K562 (cell line): Measurements from ENCODE around the gene APOL2. TPM values are rescaled to one million over a fixed set of nuclear protein-coding genes. Genes with fewer than 3 reads are reported as not detected.

Experiments used
- ATAC-seq: fragments of 200-7000 bp; cut with Tn5 transposase; 3 replicates; pipeline ENCODE4 v1.9.1; 2020; ENCODE audit warnings: moderate library complexity
- BruUV-seq: library from RNA; stranded (reverse); fragments of 400-500 nt; replicated peaks from 2 replicates; lab custom pipeline; 2021; lab: Mats Ljungman, UMichigan
- CTCF ChIA-PET: fragments of 300-600 bp; formaldehyde crosslinking; extraction: SDS; loops from one replicate; lab custom pipeline; 2021; ENCODE audit warnings: low intra/inter-chr PET ratio; lab: Yijun Ruan, JAX
- POLR2A ChIA-PET: fragments of 300-600, 350-650 bp; sonication (Branson Sonifier 250); formaldehyde crosslinking; extraction: SDS; loops from one replicate; lab custom pipeline; 2021; ENCODE audit warnings: antibody characterized with exemption, inconsistent platforms; lab: Yijun Ruan, JAX
- DNase-seq, 4 experiments: peaks; one replicate each; pipeline versions ENCODE4 v3.0.0 to v3.0.0-alpha.2; 2011 to 2018; ENCODE audit warnings: low spot score in 3 of 4, mixed read lengths in 3 of 4; ENCODE audit errors: extremely low read depth in 1 of 4
- FAIRE-seq: peaks from 2 replicates; lab custom pipeline; 2011; peaks lifted over from hg19 to GRCh38; lab: Jason Lieb, UNC
- H2AFZ ChIP-seq: 2 replicates; pipeline ENCODE4 v1.6.0; 2011; ENCODE audit warnings: low read depth, low read length, control low read depth, inconsistent platforms
- H3K27ac ChIP-seq: fragments of 200-600 bp; 3 replicates; pipeline ENCODE4 v1.8.0; 2011; ENCODE audit warnings: low read depth, mild to moderate bottlenecking, control low read depth, inconsistent platforms, low read length, moderate library complexity, mixed read lengths; ENCODE audit errors: extremely low read depth
- H3K27me3 ChIP-seq, 2 experiments: fragments of 300-600 bp in 1 of 2; 2 replicates in 1 of 2; 3 replicates in 1 of 2; pipeline versions ENCODE4 v1.6.0 to v1.8.0; 2011; ENCODE audit warnings: inconsistent platforms in 2 of 2, low read length in 2 of 2, mild to moderate bottlenecking in 1 of 2, mixed read lengths in 1 of 2, moderate library complexity in 1 of 2; ENCODE audit not compliant: control insufficient read depth in 2 of 2, insufficient read depth in 2 of 2
- H3K36me3 ChIP-seq: fragments of 300-600 bp; 3 replicates; pipeline ENCODE4 v1.8.0; 2011; ENCODE audit warnings: mild to moderate bottlenecking, low read length, inconsistent platforms; ENCODE audit not compliant: control insufficient read depth, insufficient read depth
- H3K4me1 ChIP-seq, 2 experiments: fragments of 200-600 bp in 1 of 2; replicated peaks in 1 of 2; 2 replicates in 1 of 2; 3 replicates in 1 of 2; pipeline versions ENCODE4 v1.5.1 to v1.8.0; 2011; ENCODE audit warnings: inconsistent platforms in 2 of 2, low read length in 2 of 2, mild to moderate bottlenecking in 1 of 2, mixed read lengths in 1 of 2, moderate library complexity in 1 of 2; ENCODE audit not compliant: control insufficient read depth in 2 of 2, insufficient read depth in 2 of 2
- H3K4me2 ChIP-seq: 2 replicates; pipeline ENCODE4 v1.6.1; 2011; ENCODE audit warnings: low read length, control low read depth, inconsistent platforms, mixed read lengths; ENCODE audit not compliant: insufficient read depth
- H3K4me3 ChIP-seq: fragments of 200-600 bp; sonication (generic), shearing (Covaris generic); 2 replicates; pipeline ENCODE4 v1.5.1; 2016; ENCODE audit warnings: control low read depth, inconsistent platforms
- H3K79me2 ChIP-seq: fragments of 200-600 bp; 3 replicates; pipeline ENCODE4 v1.8.0; 2011; ENCODE audit warnings: low read length, inconsistent platforms; ENCODE audit not compliant: control insufficient read depth, insufficient read depth
- H3K9ac ChIP-seq, 2 experiments: 2 replicates each; pipeline versions ENCODE4 v1.6.0 to v1.6.1; 2011; ENCODE audit warnings: low read depth in 2 of 2, low read length in 2 of 2, control low read depth in 1 of 2, inconsistent platforms in 1 of 2, mild to moderate bottlenecking in 1 of 2, mixed read lengths in 1 of 2; ENCODE audit not compliant: insufficient read depth in 1 of 2
- H3K9me1 ChIP-seq: one replicate; pipeline ENCODE4 v1.6.0; 2011; ENCODE audit warnings: inconsistent platforms, mild to moderate bottlenecking, low read length, moderate library complexity; ENCODE audit not compliant: control insufficient read depth, insufficient read depth
- H3K9me3 ChIP-seq: replicated peaks from 2 replicates; pipeline ENCODE4 v1.5.1; 2011; ENCODE audit warnings: low read depth, low read length, inconsistent platforms; ENCODE audit not compliant: control insufficient read depth, insufficient read depth
- H4K20me1 ChIP-seq: replicated peaks from 2 replicates; pipeline ENCODE4 v1.6.1; 2011; ENCODE audit warnings: low read length, inconsistent platforms, mixed read lengths; ENCODE audit not compliant: control insufficient read depth, insufficient read depth
- AFF1 ChIP-seq, 2 experiments: fragments of 450-650 bp; IDR thresholded peaks; 2 replicates each; pipeline ENCODE4 v1.6.1; 2018; ENCODE audit warnings: mild to moderate bottlenecking in 2 of 2, low read depth in 1 of 2; ENCODE audit not compliant: partially characterized antibody in 2 of 2
- CAMTA2 ChIP-seq: fragments of 250-450 bp; sonication (Bioruptor Pico); conservative IDR thresholded peaks from 2 replicates; pipeline ENCODE4 v1.5.1; 2022
- DDX20 ChIP-seq: fragments of 450-650 bp; IDR thresholded peaks from 2 replicates; pipeline ENCODE4 v1.6.1; 2016; ENCODE audit warnings: missing genetic modification characterization, low read depth, mild to moderate bottlenecking, missing compliant biosample characterization, moderate library complexity
- FUS ChIP-seq: fragments of 200-400 bp; formaldehyde crosslinking; optimal IDR thresholded peaks from 2 replicates; pipeline ENCODE3; 2017; ENCODE audit warnings: low read depth, low read length
- IRF1 ChIP-seq: sonication (generic); formaldehyde crosslinking; IDR thresholded peaks from 2 replicates; pipeline ENCODE4 v1.8.0; 2022; ENCODE audit warnings: missing genetic modification reagents, mild to moderate bottlenecking, borderline replicate concordance
- MXD1 ChIP-seq: fragments of 250-450 bp; sonication (Bioruptor Pico); IDR thresholded peaks from 2 replicates; pipeline ENCODE4 v1.8.0; 2021; ENCODE audit warnings: borderline replicate concordance, mild to moderate bottlenecking, moderate library complexity; ENCODE audit not compliant: poor library complexity, severe bottlenecking
- RNF2 ChIP-seq: sonication (generic); IDR thresholded peaks from 2 replicates; pipeline ENCODE4 v1.6.1; 2016
- ZNF134 ChIP-seq: fragments of 250-450 bp; sonication (Bioruptor Pico); conservative IDR thresholded peaks from 2 replicates; pipeline ENCODE4 v1.4.0; 2020
- ZNF217 ChIP-seq: sonication (generic); formaldehyde crosslinking; IDR thresholded peaks from 2 replicates; pipeline ENCODE4 v1.8.0; 2022; ENCODE audit warnings: mild to moderate bottlenecking, missing genetic modification reagents
- ZNF76 ChIP-seq: fragments of 250-450 bp; sonication (Bioruptor Pico); IDR thresholded peaks from 2 replicates; pipeline ENCODE4 v1.4.0; 2020; ENCODE audit warnings: mild to moderate bottlenecking, moderate library complexity, borderline replicate concordance
- WGBS: fragments of 100-300 bp; shearing (Covaris generic); methylation state at CpG from one replicate; pipeline ENCODE4 v1.1.6; 2016; ENCODE audit warnings: low coverage, mixed read lengths; ENCODE audit not compliant: insufficient coverage; ENCODE audit errors: missing lambda C conversion rate; 5-methylcytosine and 5-hydroxymethylcytosine counted together
- in situ Hi-C: fragments of 300-500 bp; cut with MboI; formaldehyde crosslinking; loops from 4 replicates; pipeline ENCODE4 v1.15.0; 2018; ENCODE audit warnings: inconsistent platforms, mixed read lengths
- intact Hi-C: fragments of 100-400 bp; cut with micrococcal nuclease; formaldehyde crosslinking; loops from 2 replicates; pipeline ENCODE4 v1.14.2; 2022
- polyA plus RNA-seq, 8 experiments: library from polyadenylated mRNA; depleted of rRNA in 4 of 8; stranded (reverse) in 5 of 8; unstranded in 3 of 8; fragments of >200 nt; fragmentation: Nextera tagmentation in 2 of 8; fragmentation: Illumina TruSeq in 1 of 8; extraction: Ambion mirVana in 2 of 8; extraction: Trizol in 1 of 8; gene quantifications; 2 replicates each; pipeline versions ENCODE4 v1.2.1 to v1.2.3, GENCODE V29; 2011 to 2014; ENCODE audit warnings: inconsistent platforms in 1 of 8, missing spikeins in 1 of 8
- total RNA-seq, 7 experiments: library from RNA; depleted of rRNA in 6 of 7; stranded (reverse); fragments of >200 nt in 6 of 7; fragmentation: Illumina TruSeq in 2 of 7; extraction: Trizol in 2 of 7; gene quantifications; 2 replicates each; pipeline versions ENCODE4 v1.2.1 to v1.2.3, GENCODE V29; 2011 to 2021; ENCODE audit warnings: low replicate concordance in 1 of 7

Gene APOL2
- total and polyA plus RNA-seq, 9 of the 15 experiments (the other 6 are each of a cell fraction or from before 2014, with no cell fraction given) = 2.7 to 10.6 (median 8.9) TPM

GRCh38 chr22:36225333-36225922 lies 13.9 kb downstream of the APOL2 start:
- H3K27me3 ChIP-seq = no peaks in the 10 kb centered on the region
- no TSS peak for BruUV-seq
- H3K36me3 ChIP-seq = peaks cover 12% of the 10 kb centered on the region; the same call in 1 of the 3 replicates
- H3K9ac ChIP-seq = no peak overlapping the region
- intact Hi-C loops (no loop called here), in situ Hi-C loops (no loop called here)
- WGBS = 16% methylated on average over 7 of the region's 9 CpGs
- H2AFZ ChIP-seq = no peak overlapping the region
- H3K79me2 ChIP-seq = no peaks in the 10 kb centered on the region
- H3K27ac ChIP-seq = no peak overlapping the region
- ATAC-seq (no peak), DNase-seq (no peak), FAIRE-seq (no peak)
- no peaks in the 10 kb centered on the region for H3K9me3 ChIP-seq
- H3K4me1 ChIP-seq = peaks cover 0 to 3% of the 10 kb centered on the region in 2 experiments; a peak in 1 of 5 replicates
- no peak overlapping the region for H3K4me2 ChIP-seq
- CTCF ChIA-PET = no interaction called here
- H4K20me1 ChIP-seq = no peaks in the 10 kb centered on the region
- no peak overlapping the region for H3K4me3 ChIP-seq
- POLR2A ChIA-PET = interaction anchor here (0.8 kb wide), 1 partner anchor 10 kb away, joined by 3 read pairs; no protein-coding TSS in a partner anchor
- TF ChIP-seq RNF2 (no peak), DDX20 (tag) (no peak), CAMTA2 (CRISPR knock-in tag) (no peak), ZNF217 (no peak), ZNF134 (CRISPR knock-in tag) (no peak)
- TF ChIP-seq, all 486 proteins: peak for 0
- no peaks in the 10 kb centered on the region for H3K9me1 ChIP-seq

GRCh38 chr22:36224245-36224644 lies 15.1 kb downstream of the APOL2 start:
- Histone ChIP-seq H2AFZ (no peak overlapping the region), H3K79me2 (no peaks in the 10 kb centered on the region), H3K9me1 (no peaks in the 10 kb centered on the region), H3K9ac (no peak overlapping the region), H3K4me1 (peaks cover 0 to 3% of the 10 kb centered on the region in 2 experiments; a peak in 1 of 5 replicates), H3K27me3 (no peaks in the 10 kb centered on the region), H4K20me1 (no peaks in the 10 kb centered on the region), H3K4me2 (no peak overlapping the region), H3K36me3 (peaks cover 10% of the 10 kb centered on the region; the same call in 1 of the 3 replicates), H3K4me3 (no peak overlapping the region), H3K27ac (no peak overlapping the region), H3K9me3 (no peaks in the 10 kb centered on the region)
- DNase-seq (no peak), FAIRE-seq (no peak), ATAC-seq (no peak)
- ChIA-PET POLR2A (no interaction called here), CTCF (no interaction called here)
- 27% methylated on average over 3 of the region's 4 CpGs for WGBS
- no TSS peak for BruUV-seq
- in situ Hi-C loops (no loop called here), intact Hi-C loops (loop anchor here (5.0 kb wide), 2 partner anchors 42 to 77 kb away; no protein-coding TSS in a partner anchor)
- TF ChIP-seq MXD1 (CRISPR knock-in tag) = no peak
- TF ChIP-seq IRF1 (CRISPR knock-in tag) = no peak
- no peak for TF ChIP-seq AFF1 (IDR thresholded peaks at IDR 0.05; ENCODE audit: low read depth in 1 of 2, partially characterized antibody in 2 of 2)
- no peak for TF ChIP-seq FUS
- no peak for TF ChIP-seq ZNF76
